ENCODE data around the gene SLC4A9.

SLC4A9 gene, protein sequence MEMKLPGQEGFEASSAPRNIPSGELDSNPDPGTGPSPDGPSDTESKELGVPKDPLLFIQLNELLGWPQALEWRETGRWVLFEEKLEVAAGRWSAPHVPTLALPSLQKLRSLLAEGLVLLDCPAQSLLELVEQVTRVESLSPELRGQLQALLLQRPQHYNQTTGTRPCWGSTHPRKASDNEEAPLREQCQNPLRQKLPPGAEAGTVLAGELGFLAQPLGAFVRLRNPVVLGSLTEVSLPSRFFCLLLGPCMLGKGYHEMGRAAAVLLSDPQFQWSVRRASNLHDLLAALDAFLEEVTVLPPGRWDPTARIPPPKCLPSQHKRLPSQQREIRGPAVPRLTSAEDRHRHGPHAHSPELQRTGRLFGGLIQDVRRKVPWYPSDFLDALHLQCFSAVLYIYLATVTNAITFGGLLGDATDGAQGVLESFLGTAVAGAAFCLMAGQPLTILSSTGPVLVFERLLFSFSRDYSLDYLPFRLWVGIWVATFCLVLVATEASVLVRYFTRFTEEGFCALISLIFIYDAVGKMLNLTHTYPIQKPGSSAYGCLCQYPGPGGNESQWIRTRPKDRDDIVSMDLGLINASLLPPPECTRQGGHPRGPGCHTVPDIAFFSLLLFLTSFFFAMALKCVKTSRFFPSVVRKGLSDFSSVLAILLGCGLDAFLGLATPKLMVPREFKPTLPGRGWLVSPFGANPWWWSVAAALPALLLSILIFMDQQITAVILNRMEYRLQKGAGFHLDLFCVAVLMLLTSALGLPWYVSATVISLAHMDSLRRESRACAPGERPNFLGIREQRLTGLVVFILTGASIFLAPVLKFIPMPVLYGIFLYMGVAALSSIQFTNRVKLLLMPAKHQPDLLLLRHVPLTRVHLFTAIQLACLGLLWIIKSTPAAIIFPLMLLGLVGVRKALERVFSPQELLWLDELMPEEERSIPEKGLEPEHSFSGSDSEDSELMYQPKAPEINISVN

DNA sequence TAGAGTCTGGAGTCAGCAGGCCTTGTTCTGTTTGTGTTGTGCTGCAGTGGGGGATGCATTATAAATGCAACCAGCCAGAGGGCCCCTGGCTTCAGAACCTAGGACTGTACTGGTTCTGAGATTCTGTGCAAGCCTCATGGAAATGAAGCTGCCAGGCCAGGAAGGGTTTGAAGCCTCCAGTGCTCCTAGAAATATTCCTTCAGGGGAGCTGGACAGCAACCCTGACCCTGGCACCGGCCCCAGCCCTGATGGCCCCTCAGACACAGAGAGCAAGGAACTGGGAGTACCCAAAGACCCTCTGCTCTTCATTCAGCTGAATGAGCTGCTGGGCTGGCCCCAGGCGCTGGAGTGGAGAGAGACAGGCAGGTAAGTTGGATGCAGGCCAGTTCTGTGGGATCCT, at the start of gene SLC4A9:
SLC4A9 (plus strand) TSS at position 94 of the 400 bp plus-strand sequence; CDS start at position 137, 43 bp downstream.
- no peak for DNase-seq (ENCODE audit: low read depth)
- TF ChIP-seq, protein P1, sequence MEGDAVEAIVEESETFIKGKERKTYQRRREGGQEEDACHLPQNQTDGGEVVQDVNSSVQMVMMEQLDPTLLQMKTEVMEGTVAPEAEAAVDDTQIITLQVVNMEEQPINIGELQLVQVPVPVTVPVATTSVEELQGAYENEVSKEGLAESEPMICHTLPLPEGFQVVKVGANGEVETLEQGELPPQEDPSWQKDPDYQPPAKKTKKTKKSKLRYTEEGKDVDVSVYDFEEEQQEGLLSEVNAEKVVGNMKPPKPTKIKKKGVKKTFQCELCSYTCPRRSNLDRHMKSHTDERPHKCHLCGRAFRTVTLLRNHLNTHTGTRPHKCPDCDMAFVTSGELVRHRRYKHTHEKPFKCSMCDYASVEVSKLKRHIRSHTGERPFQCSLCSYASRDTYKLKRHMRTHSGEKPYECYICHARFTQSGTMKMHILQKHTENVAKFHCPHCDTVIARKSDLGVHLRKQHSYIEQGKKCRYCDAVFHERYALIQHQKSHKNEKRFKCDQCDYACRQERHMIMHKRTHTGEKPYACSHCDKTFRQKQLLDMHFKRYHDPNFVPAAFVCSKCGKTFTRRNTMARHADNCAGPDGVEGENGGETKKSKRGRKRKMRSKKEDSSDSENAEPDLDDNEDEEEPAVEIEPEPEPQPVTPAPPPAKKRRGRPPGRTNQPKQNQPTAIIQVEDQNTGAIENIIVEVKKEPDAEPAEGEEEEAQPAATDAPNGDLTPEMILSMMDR (IDR thresholded peaks at IDR 0.05; ENCODE audit: low read depth, low read length, missing control alignments) = no peak
- H3K4me3 ChIP-seq (ENCODE audit: low read depth, low read length) = no peak within 1 kb of the TSS

DNA sequence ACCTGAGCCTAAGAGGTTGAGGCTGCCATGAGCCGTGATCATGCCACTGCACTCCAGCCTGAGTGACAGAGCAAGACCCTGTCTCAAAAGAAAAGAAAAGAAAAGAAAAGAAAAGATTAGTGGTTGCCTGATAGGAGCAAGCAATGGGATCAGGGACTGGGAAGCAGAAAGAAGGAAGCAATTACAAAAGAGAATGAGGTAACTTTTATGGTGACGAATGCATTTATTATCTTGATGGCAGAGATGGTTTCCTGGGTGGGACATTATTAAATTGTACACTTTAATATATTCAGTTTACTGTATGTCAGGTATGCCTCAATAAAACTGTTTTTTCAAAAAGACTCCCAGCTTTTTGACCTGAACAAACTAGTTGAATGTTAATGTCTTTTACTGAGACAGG, 49.6 kb upstream of the SLC4A9 start:
- DNase-seq (ENCODE audit: low read depth) = no peak
- TF ChIP-seq, protein P1 (IDR thresholded peaks at IDR 0.05; ENCODE audit: low read depth, low read length, missing control alignments) = no peak
- no peak overlapping the region for H3K4me3 ChIP-seq (ENCODE audit: low read depth, low read length)

DNA sequence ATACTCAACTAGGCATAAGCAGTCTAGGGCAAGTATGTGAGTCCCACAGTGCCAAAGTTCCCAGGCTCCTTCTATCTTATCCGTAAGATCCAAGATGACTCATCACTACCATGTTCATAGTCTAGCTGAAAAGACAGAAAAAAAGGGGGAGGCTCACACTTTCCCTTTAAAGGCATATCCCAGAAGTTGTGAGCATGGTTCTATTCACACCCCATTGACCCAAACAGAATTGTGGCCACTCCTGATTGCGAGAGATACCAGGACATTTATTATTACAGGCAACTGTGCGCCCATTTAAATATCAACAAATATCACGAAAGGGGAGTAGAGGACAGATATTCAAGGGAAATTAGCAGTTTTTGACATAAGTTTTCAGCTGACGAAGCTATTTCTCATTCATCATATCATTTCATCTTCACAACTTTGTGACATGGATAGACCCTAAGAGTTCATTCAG, 49.0 kb upstream of the SLC4A9 start:
- TF ChIP-seq, protein P1 (IDR thresholded peaks at IDR 0.05; ENCODE audit: low read depth, low read length, missing control alignments) = no peak
- no peak overlapping the region for H3K4me3 ChIP-seq (ENCODE audit: low read depth, low read length)
- DNase-seq (ENCODE audit: low read depth) = no peak

DNA sequence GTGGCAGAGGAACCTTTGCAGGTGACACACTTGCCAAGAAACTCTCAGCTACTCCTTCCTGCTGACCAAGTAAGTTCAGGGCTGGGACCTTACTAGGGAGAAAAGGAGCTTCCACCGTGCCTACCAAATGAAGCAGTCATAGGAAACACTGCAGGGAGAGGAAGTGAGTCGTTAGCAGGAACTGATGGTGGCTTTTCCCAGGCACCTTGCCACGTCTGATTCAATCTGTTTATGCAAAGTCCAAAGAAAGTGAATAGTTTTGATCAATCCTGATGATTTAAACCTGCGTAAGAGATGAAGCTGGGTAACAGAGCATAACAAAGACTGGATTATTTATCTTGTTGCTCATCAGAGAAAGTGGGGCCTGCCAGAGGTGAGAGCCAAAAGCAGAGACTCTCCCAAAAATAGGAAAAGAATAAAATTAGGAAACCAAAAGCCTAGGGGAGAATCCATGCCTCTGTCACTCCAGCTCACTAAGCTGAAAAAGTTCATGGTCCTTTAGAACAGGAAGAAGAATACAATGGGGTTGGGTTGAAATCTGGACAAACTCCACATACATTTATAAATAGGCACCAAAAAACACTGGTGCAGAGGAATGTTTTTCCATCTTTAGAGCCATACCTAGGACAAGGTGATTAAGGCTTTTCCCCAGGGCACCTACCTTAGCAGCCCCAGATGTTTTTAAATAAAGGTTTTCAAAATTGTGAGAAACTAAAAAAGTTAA, 47.8 kb upstream of the SLC4A9 start:
- TF ChIP-seq, protein P1 (IDR thresholded peaks at IDR 0.05; ENCODE audit: low read depth, low read length, missing control alignments) = no peak
- DNase-seq (ENCODE audit: low read depth) = no peak
- no peak overlapping the region for H3K4me3 ChIP-seq (ENCODE audit: low read depth, low read length)

DNA sequence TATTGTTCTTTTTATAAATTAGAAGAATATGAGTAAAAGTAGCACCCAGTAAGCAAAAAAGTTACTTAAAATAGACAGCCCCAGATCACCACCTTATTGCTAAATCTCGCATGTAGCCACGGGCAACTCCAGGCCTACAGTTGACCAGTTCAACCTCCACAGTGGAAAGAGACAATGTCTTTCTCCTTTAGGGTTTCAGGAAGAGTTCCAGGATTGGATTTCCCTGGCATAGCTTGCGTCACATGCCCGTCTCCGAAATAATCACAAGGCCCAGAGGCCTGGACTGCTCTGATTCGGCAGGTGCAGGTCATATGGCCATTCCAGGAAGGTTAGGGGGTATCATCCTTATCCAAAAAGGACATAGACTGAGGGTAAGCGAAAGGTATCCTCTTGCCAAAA, 47.2 kb upstream of the SLC4A9 start:
- H3K4me3 ChIP-seq (ENCODE audit: low read depth, low read length) = no peak overlapping the region
- TF ChIP-seq, protein P1 (IDR thresholded peaks at IDR 0.05; ENCODE audit: low read depth, low read length, missing control alignments) = no peak
- DNase-seq (ENCODE audit: low read depth) = no peak

DNA sequence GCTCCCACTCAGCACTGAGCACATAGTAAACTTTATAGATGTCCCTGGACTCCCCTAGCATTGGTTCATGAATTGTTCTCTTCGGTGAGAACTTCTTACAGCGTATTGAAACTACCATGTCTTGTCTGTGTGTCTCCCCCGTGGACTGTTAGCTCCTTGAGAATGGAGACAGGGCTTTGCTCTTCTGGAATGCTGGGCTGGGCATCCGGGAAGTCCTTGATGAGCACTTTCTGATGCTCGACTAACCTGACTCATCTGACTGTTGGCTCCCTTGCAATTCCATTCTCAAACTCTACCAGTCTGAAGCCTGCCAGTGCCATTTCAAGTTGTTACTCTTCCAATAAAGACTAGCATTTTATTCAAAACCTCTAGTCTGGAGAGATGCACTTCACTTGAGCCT, 42.1 kb upstream of the SLC4A9 start:
- no peak for DNase-seq (ENCODE audit: low read depth)
- TF ChIP-seq, protein P1 (IDR thresholded peaks at IDR 0.05; ENCODE audit: low read depth, low read length, missing control alignments) = no peak
- no peak overlapping the region for H3K4me3 ChIP-seq (ENCODE audit: low read depth, low read length)

Measured in GM12864 (cell line).